IPS-20b (cell line): ENCODE measurements around the gene TBL2.
"Not testable (repeated sequence)": the region's sequence is repeated elsewhere in the genome, so short reads cannot be mapped to it uniquely, and the experiment has no call there.

Experiments used
- H3K27ac ChIP-seq: one replicate; pipeline ENCODE4 v1.5.1; 2013; ENCODE audit warnings: low read length
- H3K27me3 ChIP-seq: 2 replicates; pipeline ENCODE4 v1.6.1; 2013; ENCODE audit warnings: mild to moderate bottlenecking, low read length, inconsistent platforms; ENCODE audit not compliant: insufficient read depth
- H3K36me3 ChIP-seq: 2 replicates; pipeline ENCODE4 v1.6.1; 2013; ENCODE audit warnings: low read depth, mild to moderate bottlenecking, inconsistent platforms, low read length, moderate library complexity; ENCODE audit not compliant: insufficient read depth
- H3K4me1 ChIP-seq: 2 replicates; pipeline ENCODE4 v1.6.1; 2013; ENCODE audit warnings: mild to moderate bottlenecking, control low read depth, inconsistent platforms, low read length, moderate library complexity; ENCODE audit not compliant: insufficient read depth
- H3K4me3 ChIP-seq: 2 replicates; pipeline ENCODE4 v1.5.1; 2013; ENCODE audit warnings: mild to moderate bottlenecking, low read length, inconsistent platforms
- H3K9ac ChIP-seq: 2 replicates; pipeline ENCODE4 v1.6.1; 2013; ENCODE audit warnings: low read depth, mild to moderate bottlenecking, inconsistent platforms, low read length, moderate library complexity
- H3K9me3 ChIP-seq: 2 replicates; pipeline ENCODE4 v1.6.1; 2013; ENCODE audit warnings: mild to moderate bottlenecking, low read depth, low read length, inconsistent platforms; ENCODE audit not compliant: insufficient read depth

Gene TBL2

DNA sequence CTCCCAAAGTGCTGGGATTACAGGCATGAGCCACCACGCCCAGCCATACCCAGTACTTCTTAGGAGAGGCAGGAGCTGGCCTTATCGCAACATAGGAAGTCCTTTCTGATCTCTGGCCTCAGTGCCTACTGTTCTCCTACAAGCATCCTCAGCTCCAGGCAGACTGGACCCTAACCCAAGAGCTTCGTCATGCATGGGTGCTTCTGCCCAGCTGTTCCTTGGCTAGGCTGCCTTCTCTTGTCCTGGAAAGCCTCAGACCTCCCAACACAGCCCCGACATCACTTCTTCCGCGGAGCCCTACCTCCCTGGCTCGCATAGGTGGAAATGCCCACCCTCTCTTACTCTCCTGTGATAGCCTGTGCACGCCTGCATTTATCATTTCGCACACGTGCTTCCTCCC, 36.7 kb downstream of the TBL2 start:
- Histone ChIP-seq H3K4me3 (no peak overlapping the region), H3K9me3 (no peaks in the 10 kb centered on the region), H3K27ac (no peak overlapping the region), H3K4me1 (no peaks in the 10 kb centered on the region), H3K27me3 (no peaks in the 10 kb centered on the region), H3K36me3 (peaks cover 50% of the 10 kb centered on the region), H3K9ac (no peak overlapping the region)

DNA sequence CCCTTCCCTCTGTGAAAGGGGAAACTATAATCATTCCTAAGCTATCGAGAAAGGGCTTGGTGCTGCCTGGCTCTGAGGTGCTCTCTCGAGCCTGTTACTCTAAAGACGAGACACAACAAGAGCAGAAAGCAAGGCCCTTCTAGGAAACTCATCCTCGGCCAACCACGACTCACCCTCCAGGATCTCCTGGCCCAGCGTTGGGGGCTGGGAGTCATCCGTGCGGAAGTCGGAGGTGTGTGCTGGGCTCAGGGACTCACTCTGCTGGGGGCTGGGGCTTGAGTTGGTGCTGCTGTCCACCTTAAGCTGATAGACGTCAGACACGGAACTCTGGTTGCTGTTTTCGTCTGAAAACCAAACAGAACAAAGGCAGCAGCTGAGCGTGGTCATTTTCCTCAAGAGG, 38.7 kb downstream of the TBL2 start:
- peaks cover 60% of the 10 kb centered on the region for H3K36me3 ChIP-seq
- no peak overlapping the region for H3K9ac ChIP-seq
- H3K27ac ChIP-seq: no peak overlapping the region
- H3K4me3 ChIP-seq: no peak overlapping the region
- H3K9me3 ChIP-seq: no peaks in the 10 kb centered on the region
- no peaks in the 10 kb centered on the region for H3K4me1 ChIP-seq
- no peaks in the 10 kb centered on the region for H3K27me3 ChIP-seq

DNA sequence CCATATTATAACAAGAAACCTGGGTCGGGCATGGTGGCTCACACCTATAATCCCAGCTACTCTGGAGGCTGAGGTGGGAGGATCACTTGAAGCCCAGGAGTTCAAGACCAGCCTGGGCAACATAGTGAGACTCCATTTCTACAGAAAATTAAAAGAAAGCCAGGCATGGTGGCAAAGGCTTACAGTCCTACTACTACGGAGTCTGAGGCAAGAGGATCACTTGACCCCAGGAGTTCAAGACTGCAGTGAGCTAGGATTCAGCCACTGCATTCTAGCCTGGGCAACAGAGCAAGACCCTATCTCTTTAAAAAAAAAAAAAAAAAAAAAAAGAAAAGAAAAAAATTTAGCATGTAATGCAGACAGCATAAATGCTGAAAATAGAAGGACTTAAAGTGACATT, 39.9 kb downstream of the TBL2 start:
- peaks cover 60% of the 10 kb centered on the region for H3K36me3 ChIP-seq
- H3K27ac ChIP-seq, H3K4me3 ChIP-seq, H3K4me1 ChIP-seq, H3K9me3 ChIP-seq, H3K27me3 ChIP-seq, H3K9ac ChIP-seq: not testable (repeated sequence)

DNA sequence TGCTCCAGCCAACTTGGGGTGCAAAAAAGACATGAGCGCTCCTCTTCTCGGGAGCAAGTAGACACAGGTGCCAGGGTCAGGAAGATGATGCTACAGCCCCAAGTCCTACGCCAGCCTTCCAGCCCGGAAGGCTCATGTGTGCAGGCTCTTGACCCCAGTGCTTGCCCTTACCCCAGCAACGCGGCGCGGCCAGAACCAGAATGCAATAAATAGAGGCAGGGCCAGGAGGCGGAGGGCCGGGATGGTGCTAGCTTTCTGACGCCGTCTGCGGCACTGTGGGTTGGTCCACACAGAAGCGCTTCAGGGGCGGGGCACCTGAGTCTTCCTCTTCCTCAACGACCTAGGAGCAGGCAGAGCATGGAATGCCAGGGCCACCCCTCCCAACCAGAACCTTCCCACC, 41.3 kb downstream of the TBL2 start:
- Histone ChIP-seq H3K36me3 (peaks cover 49% of the 10 kb centered on the region), H3K27ac (no peak overlapping the region), H3K9ac (no peak overlapping the region), H3K4me3 (no peak overlapping the region), H3K27me3 (no peaks in the 10 kb centered on the region), H3K9me3 (no peaks in the 10 kb centered on the region), H3K4me1 (no peaks in the 10 kb centered on the region)

DNA sequence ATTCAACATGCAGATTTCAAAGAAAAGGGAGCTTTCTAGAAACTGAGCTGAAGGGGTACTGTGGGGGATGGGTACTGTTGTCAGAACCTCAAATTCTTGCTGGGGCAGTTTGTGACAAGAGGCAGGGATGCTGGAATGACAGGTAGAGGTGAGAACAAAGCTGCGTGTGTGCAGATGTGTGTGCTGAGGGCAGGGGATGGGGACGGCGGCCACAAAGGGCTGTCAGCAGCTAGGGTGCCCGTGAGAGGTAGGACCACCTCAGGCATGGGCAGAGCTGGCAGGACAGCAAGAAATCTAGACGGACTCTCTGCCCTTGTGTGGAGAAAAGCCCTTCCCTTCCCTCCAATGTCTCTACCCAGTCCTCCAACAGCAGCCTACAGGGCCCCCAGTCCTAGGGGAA, 41.9 kb downstream of the TBL2 start:
- Histone ChIP-seq H3K36me3 (peaks cover 44% of the 10 kb centered on the region), H3K27me3 (no peaks in the 10 kb centered on the region), H3K9ac (no peak overlapping the region), H3K4me1 (no peaks in the 10 kb centered on the region), H3K4me3 (no peak overlapping the region), H3K27ac (no peak overlapping the region), H3K9me3 (no peaks in the 10 kb centered on the region)

DNA sequence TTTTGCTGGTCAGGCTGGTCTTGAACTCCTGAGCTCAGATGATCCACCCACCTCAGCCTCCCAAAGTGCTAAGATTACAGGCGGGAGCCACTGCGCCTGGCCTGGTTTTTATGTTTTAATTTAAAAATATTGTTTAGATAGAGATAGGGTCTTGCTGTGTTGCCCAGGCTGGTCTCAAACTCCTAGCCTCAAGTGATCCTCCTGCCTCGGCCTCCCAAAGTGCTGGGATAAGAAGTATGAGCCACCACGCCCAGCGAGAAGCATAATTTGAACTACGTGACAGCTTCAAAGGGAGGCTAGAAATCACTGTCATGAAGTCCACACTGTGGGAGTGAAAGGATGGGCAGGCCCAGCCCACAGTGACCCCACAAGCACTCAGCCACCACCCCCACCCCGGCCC, 42.5 kb downstream of the TBL2 start:
- peaks cover 44% of the 10 kb centered on the region for H3K36me3 ChIP-seq
- H3K27me3 ChIP-seq, H3K9ac ChIP-seq, H3K27ac ChIP-seq, H3K9me3 ChIP-seq, H3K4me1 ChIP-seq, H3K4me3 ChIP-seq: not testable (repeated sequence)

DNA sequence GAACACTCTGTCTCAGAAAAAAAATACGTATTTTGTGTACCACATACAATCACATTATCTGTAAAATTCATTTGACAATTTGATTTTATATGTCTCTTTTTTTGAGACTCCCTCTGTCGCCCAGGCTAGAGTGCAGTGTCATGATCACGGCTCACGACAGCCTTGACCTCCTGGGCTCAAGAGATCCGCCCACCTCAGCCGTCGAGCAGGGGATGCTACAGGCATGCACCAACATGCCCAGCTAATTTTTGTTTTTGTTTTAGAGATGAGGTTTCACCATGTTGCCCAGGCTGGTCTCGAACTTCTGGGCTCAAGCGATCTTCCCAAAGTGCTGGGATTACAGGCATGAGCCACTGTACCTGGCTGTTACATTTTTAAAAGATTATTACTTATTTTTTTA, 44.6 kb downstream of the TBL2 start:
- no peaks in the 10 kb centered on the region for H3K27me3 ChIP-seq
- peaks cover 28% of the 10 kb centered on the region for H3K36me3 ChIP-seq
- H3K4me3 ChIP-seq: no peak overlapping the region
- H3K27ac ChIP-seq: no peak overlapping the region
- no peaks in the 10 kb centered on the region for H3K9me3 ChIP-seq
- no peaks in the 10 kb centered on the region for H3K4me1 ChIP-seq
- H3K9ac ChIP-seq: no peak overlapping the region

DNA sequence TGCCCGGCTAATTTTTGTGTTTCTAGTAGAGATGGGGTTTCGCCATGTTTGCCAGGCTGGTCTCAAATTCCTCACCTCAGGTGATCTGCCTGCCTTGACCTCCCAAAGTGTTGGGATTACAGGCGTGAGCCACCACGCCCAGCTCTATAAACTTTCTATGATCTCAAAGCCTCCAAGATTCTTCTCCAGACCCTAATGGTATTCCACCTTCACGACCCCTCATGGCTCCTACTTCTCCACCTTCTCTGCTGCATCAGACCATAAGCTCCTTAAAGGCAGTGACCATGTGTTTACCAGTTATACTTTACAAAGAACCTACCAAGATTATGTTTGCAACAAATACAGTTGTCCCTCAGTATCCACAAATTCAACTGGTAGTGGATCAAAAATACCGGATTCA, 46.2 kb downstream of the TBL2 start:
- no peaks in the 10 kb centered on the region for H3K9me3 ChIP-seq
- no peak overlapping the region for H3K9ac ChIP-seq
- H3K27me3 ChIP-seq: no peaks in the 10 kb centered on the region
- H3K27ac ChIP-seq: no peak overlapping the region
- H3K4me1 ChIP-seq: no peaks in the 10 kb centered on the region
- H3K36me3 ChIP-seq: peaks cover 14% of the 10 kb centered on the region
- no peak overlapping the region for H3K4me3 ChIP-seq

DNA sequence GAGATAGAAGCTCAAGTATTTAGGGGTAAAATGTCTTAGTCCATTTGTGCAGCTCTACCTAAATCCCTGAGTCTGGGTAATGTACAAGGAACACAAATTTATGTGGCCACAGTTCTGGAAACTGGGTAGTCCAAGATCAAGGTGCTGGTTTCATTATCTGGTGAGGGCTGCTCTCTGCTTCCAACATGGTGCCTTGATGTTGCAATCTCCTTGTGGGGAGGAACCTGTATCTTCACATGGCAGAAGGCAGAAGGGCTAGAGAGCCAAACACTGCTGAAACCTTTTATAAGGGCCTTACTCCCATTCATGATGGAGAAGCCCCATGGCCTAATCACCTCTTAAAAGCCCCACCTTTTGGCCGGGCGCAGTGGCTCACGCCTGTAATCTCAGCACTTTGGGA, 47.6 kb downstream of the TBL2 start:
- Histone ChIP-seq H3K27me3 (no peaks in the 10 kb centered on the region), H3K36me3 (no peaks in the 10 kb centered on the region), H3K27ac (no peak overlapping the region), H3K9ac (no peak overlapping the region), H3K4me3 (no peak overlapping the region), H3K4me1 (no peaks in the 10 kb centered on the region), H3K9me3 (no peaks in the 10 kb centered on the region)

DNA sequence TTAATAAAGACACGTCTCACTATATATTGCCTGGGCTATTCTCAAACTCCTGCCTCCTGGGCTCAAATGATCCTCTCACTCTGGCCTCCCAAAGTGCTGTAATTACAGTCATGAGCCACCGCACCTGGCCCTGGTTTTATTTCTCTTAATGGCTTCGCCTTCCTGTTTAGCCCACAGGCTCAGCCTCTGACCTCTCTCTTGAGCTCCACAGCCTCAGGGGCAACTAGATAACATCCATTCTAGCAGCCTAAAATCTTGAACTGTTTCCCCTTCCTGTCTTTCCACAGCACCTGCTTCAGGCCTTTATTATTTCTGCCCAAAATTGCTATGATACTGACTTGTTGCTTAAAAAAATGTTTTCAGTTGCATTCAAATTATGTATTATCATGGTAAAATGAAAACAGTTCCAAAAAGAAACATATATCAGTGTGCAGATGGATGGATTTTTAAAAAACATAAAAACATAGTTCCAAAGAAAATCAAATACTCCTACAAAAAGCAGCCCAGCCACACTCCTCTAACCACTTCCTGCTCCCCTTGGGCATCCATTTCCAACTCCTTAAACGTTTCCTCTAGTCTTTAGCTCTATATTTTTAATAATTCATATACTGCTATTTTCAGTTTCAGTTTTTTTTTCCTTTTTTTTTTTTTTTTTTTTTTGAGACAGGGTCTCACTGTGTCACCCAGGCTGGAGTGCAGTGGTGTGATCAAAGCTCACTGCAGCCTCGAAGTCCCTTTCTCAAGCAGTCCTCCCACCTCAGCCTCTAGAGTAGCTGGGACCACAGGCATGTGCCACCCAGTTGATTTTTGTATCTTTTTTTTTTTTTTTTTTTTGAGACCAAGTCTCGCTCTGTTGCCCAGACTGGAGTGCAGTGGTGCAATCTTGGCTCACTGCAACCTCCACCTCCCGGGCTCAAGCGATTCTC, 51.2 kb downstream of the TBL2 start:
- Histone ChIP-seq H3K27me3 (no peaks in the 10 kb centered on the region), H3K4me1 (no peaks in the 10 kb centered on the region), H3K9ac (no peak overlapping the region), H3K27ac (no peak overlapping the region), H3K4me3 (no peak overlapping the region), H3K9me3 (no peaks in the 10 kb centered on the region), H3K36me3 (no peaks in the 10 kb centered on the region)

DNA sequence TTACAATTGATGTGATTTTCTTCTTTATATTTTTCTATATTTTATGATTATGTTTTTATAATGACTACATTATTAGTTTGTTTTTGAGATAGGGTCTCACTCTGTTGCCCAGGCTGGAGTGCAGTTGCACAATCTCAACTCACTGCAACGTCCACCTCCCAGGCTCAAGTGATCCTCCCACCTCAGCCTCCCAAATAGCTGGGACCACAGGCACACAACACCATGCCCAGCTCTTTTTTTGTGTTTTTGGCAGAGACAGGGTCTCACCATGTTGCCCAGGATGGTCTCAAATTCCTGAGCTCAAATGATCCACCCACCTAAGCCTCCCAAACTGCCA, 52.3 kb downstream of the TBL2 start:
- H3K27ac ChIP-seq, H3K36me3 ChIP-seq, H3K4me3 ChIP-seq, H3K9me3 ChIP-seq, H3K9ac ChIP-seq, H3K27me3 ChIP-seq, H3K4me1 ChIP-seq: not testable (repeated sequence)

DNA sequence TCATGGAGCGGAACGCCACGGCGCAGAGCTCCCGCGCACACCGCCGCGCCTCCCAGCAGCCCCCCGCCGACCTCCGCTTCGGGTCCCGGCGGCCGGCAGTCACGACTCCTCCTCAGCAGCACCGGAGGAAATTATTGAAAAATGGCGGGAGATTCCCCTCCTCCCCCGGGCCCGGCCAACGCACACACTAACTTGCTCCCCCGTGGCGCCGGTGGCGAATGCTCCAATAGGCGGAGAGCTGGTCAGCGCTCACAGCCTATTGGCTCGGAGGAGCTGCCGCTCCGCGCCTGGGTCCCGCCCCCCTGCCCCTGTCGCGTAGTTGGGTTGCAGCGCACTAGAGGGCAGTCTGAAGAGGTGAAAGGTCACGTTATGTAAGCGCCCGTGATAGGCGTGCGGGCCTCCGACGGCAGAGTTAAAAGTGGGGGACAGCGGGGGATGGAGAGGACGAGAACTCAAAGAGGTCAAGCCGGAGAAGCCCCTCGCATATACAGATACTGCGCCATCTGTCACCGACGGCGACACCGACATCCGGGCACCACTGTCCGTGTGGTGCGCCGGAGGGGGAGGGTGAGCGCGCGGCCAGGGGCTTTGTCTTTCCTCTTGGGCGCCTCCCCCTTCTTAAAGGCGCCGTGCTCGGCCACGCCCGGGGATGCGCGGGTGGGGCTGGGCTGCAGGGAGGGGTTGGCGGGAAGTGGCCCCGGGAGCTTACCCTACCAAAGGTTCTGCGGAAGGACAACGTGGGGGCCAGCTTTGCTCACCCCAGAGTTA, 56.1 kb downstream of the TBL2 start, which contains the start of gene BAZ1B:
TSS of gene BAZ1B (minus strand) at position 189 of the 768 bp plus-strand sequence. CDS start 360 bp downstream, outside the sequence.
- H3K27me3 ChIP-seq: no peaks in the 10 kb centered on the region
- peak within 1 kb of the TSS; percentile 82 for H3K4me3 ChIP-seq
- peak within 1 kb of the TSS; percentile 84 for H3K27ac ChIP-seq
- no peaks in the 10 kb centered on the region for H3K9me3 ChIP-seq
- peak within 1 kb of the TSS; percentile 89 for H3K9ac ChIP-seq
- H3K36me3 ChIP-seq: peaks cover 29% of the 10 kb centered on the region
- peaks cover 12% of the 10 kb centered on the region; the same call in 1 of the 2 replicates for H3K4me1 ChIP-seq
